Epithelial cell of esophagus (primary cell): Measurements from ENCODE around the gene FXYD6.

Experiments used
- DNase-seq: peaks from one replicate; pipeline ENCODE4 v3.0.0; 2010; ENCODE audit warnings: low read depth
- H3K4me3 ChIP-seq: 2 replicates; pipeline ENCODE4 v1.5.1; 2011; ENCODE audit warnings: mild to moderate bottlenecking, low read length, control low read depth
- CTCF ChIP-seq: IDR thresholded peaks from 2 replicates; pipeline ENCODE4 v1.5.1; 2011; ENCODE audit warnings: low read depth, mild to moderate bottlenecking, low read length, control low read depth, inconsistent platforms; ENCODE audit not compliant: insufficient read depth; ENCODE audit errors: missing control alignments

Gene FXYD6

GRCh38 chr11:117900720-117901440 is 24.4 kb upstream of the FXYD6 start:
- DNase-seq, result peak; percentile 78
- no peak for TF ChIP-seq CTCF
- no peak overlapping the region for H3K4me3 ChIP-seq

- no peak for TF ChIP-seq CTCF
- no peak for DNase-seq
- no peak overlapping the region for H3K4me3 ChIP-seq
Observed at GRCh38 chr11:117900121-117900648, 23.7 kb upstream of the FXYD6 start.

GRCh38 chr11:117898059-117898458 is 21.6 kb upstream of the FXYD6 start:
- TF ChIP-seq CTCF, result no peak
- DNase-seq, result no peak

GRCh38 chr11:117892651-117893050 is 16.2 kb upstream of the FXYD6 start:
- no peak overlapping the region for H3K4me3 ChIP-seq
- no peak for DNase-seq
- no peak for TF ChIP-seq CTCF

More at GRCh38 chr11:117898059-117898458, 21.6 kb upstream of the FXYD6 start:
- no peak overlapping the region for H3K4me3 ChIP-seq

GRCh38 chr11:117891362-117891761 is 14.9 kb upstream of the FXYD6 start:
- DNase-seq, result no peak
- TF ChIP-seq CTCF, result no peak
- no peak overlapping the region for H3K4me3 ChIP-seq

- no peak for TF ChIP-seq CTCF
- no peak overlapping the region for H3K4me3 ChIP-seq
- DNase-seq, result no peak
Observed at GRCh38 chr11:117888139-117888566, 11.7 kb upstream of the FXYD6 start.
